Measurements from ENCODE around the gene FMN1. TPM values are rescaled to one million over a fixed set of nuclear protein-coding genes. Genes with fewer than 3 reads are reported as not detected.

Gene FMN1
- total and polyA plus RNA-seq, 7 donors: 0.21 to 20.0 (median 2.5) TPM

GRCh38 chr15:32739522-32740063, 454.9 kb downstream of the FMN1 start:
- ATAC-seq: no peak
- no peak for TF ChIP-seq CTCF (IDR thresholded peaks at IDR 0.05)
- no peaks in the 10 kb centered on the region for H3K9me3 ChIP-seq
- H3K4me1 ChIP-seq: no peaks in the 10 kb centered on the region
- H3K4me3 ChIP-seq: no peak overlapping the region
- 65 to 86% (median 85%) methylated on average over 1 of the region's 1 CpG for WGBS, 3 donors
- H3K36me3 ChIP-seq (ENCODE audit: insufficient read depth in 1 of 2, low read depth in 1 of 2): no peaks in the 10 kb centered on the region
- DNase-seq: no peak
- no peak overlapping the region for H3K27ac ChIP-seq
- intact Hi-C loops (cut with DNase I): no loop called here
- no peaks in the 10 kb centered on the region for H3K27me3 ChIP-seq (ENCODE audit: insufficient read depth in 3 of 3, low read length in 2 of 3)

DNA sequence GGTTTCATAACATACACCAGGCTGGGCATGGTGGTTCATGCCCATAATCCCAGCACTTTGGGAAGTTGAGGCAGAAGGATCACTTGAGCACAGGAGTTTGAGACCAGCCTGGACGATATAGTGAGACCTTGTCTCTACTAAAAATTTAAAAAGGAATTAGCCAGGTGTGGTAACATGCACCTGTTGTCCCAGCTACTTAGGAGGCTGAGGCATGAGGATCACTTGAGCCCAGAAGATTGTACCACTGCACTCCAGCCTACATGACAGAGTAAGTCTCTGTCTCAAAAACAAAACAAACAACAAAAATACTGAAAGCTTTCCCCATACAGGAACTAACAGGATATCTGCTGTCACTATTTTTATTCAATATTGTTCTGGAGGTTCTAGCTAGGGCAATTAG, 455.8 kb downstream of the FMN1 start:
- no peak for TF ChIP-seq CTCF (IDR thresholded peaks at IDR 0.05)
- Histone ChIP-seq H3K4me3 (no peak overlapping the region), H3K27me3 (ENCODE audit: insufficient read depth in 3 of 3, low read length in 2 of 3) (no peaks in the 10 kb centered on the region), H3K27ac (no peak overlapping the region), H3K9me3 (no peaks in the 10 kb centered on the region), H3K4me1 (no peaks in the 10 kb centered on the region), H3K36me3 (ENCODE audit: insufficient read depth in 1 of 2, low read depth in 1 of 2) (no peaks in the 10 kb centered on the region)
- WGBS, 3 donors: 57 to 77% (median 73%) methylated on average over 1 of the region's 1 CpG
- intact Hi-C loops (cut with DNase I): no loop called here
- DNase-seq (no peak), ATAC-seq (no peak)

DNA sequence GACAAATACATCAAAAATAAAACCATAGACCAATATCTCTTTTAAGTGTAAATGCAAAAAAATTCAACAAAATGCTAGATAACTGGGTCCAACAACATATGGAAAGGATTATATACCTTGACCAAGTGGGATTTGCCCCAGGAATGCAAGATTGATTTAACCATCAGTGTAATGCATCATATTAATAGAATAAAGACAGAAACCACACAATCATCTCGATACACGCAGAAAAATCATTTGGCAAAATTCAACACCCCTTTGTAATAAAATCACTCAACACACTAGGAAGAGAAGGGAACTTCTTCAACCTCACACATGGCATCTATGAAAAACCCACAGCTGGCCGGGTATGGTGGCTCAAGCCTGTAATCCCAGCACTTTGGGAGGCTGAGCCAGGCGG, 457.2 kb downstream of the FMN1 start:
- WGBS, 3 donors: 55 to 64% (median 59%) methylated on average over 4 of the region's 4 CpGs
- DNase-seq (no peak), ATAC-seq (no peak)
- no peak overlapping the region for H3K4me3 ChIP-seq
- H3K27me3 ChIP-seq (ENCODE audit: insufficient read depth in 3 of 3, low read length in 2 of 3): no peaks in the 10 kb centered on the region
- H3K27ac ChIP-seq: no peak overlapping the region
- H3K9me3 ChIP-seq: no peaks in the 10 kb centered on the region
- intact Hi-C loops (cut with DNase I): no loop called here
- H3K4me1 ChIP-seq: no peaks in the 10 kb centered on the region
- TF ChIP-seq CTCF (IDR thresholded peaks at IDR 0.05): no peak
- no peaks in the 10 kb centered on the region for H3K36me3 ChIP-seq (ENCODE audit: insufficient read depth in 1 of 2, low read depth in 1 of 2)

- Histone ChIP-seq H3K4me1 (no peaks in the 10 kb centered on the region), H3K27me3 (ENCODE audit: insufficient read depth in 3 of 3, low read length in 2 of 3) (no peaks in the 10 kb centered on the region), H3K27ac (no peak overlapping the region), H3K4me3 (no peak overlapping the region), H3K9me3 (no peaks in the 10 kb centered on the region), H3K36me3 (ENCODE audit: insufficient read depth in 1 of 2, low read depth in 1 of 2) (no peaks in the 10 kb centered on the region)
- WGBS, 3 donors: 73 to 83% (median 80%) methylated on average over 2 of the region's 2 CpGs
- intact Hi-C loops (cut with DNase I): no loop called here
- ATAC-seq: no peak
- DNase-seq: no peak
- TF ChIP-seq CTCF (IDR thresholded peaks at IDR 0.05): no peak
Measured at GRCh38 chr15:32736701-32737061, 457.8 kb downstream of the FMN1 start.

DNA sequence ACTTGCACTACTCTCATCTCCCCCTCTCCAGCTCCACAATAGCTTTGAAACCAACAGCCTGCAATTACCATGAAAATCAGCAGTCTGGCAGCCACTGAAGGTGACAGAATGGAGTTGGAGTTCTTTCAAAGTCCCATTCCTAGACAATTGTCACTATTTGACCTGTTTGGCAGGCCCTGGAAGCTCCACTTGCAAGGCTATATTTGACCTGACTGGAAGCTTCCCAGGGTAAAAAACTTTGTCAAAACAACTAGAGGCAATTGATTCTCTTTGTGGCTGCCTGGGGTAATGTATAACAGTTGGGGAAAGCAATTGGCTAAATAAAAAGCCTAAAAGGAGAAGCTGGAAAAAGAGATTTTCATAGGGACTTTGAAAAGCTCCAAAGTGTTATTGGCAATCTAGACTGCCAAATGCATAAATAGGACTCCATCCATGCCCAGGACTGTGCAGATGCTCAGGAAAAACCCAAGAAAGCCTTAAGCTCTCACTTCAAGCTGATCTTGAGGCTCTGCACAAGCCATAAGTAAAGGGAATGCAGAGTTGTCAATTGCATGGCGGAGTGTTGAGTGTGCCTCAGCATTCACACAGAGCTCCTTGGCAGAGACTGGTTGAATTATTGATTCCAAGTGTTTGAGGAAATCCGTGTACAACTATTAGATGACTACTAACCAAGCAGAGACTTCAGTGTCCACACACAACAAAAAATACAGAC, 458.4 kb downstream of the FMN1 start:
- Histone ChIP-seq H3K4me3 (no peak overlapping the region), H3K4me1 (no peaks in the 10 kb centered on the region), H3K9me3 (no peaks in the 10 kb centered on the region), H3K27ac (no peak overlapping the region), H3K36me3 (ENCODE audit: insufficient read depth in 1 of 2, low read depth in 1 of 2) (no peaks in the 10 kb centered on the region), H3K27me3 (ENCODE audit: insufficient read depth in 3 of 3, low read length in 2 of 3) (no peaks in the 10 kb centered on the region)
- no peak for ATAC-seq
- intact Hi-C loops (cut with DNase I): no loop called here
- no peak for DNase-seq
- TF ChIP-seq CTCF (IDR thresholded peaks at IDR 0.05): no peak
- 77 to 87% (median 79%) methylated on average over 2 of the region's 2 CpGs for WGBS, 3 donors

Data from psoas muscle (tissue), 8 donors.